Lower leg skin (tissue), 3 donors: Measurements from ENCODE around the gene RBCK1.

Experiments
- POLR2A ChIP-seq, 2 donors: fragments of 450-650 bp; IDR thresholded peaks; one replicate each; pipeline ENCODE4 v1.6.1; 2016 to 2017; ENCODE audit warnings: antibody characterized with exemption in 2 of 2, mild to moderate bottlenecking in 1 of 2, moderate library complexity in 1 of 2
- TF ChIP-seq, protein P1 (sequence below), 3 donors: fragments of 450-650 bp; IDR thresholded peaks; one replicate each; pipeline ENCODE4 v1.5.1; 2016; ENCODE audit warnings: antibody characterized with exemption in 3 of 3, mild to moderate bottlenecking in 3 of 3, moderate library complexity in 2 of 3

DNA sequence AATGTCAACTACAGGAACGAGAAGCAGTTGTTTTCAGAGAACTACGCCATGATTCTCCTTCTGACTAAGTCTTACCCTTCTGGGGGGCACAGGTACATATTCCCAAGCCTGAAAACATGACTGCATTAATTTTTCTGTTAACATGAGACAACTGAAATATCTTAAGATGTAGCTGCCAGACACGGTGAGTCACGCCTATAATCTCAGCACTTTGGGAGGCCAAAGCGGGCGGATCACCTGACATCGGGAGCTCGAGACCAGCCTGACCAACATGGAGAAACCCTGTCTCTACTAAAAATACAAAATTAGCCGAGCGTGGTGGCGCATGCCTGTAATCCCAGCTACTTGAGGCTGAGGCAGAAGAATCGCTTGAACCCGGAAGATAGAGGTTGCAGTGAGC is 32.5 kb downstream of the RBCK1 start:
- TF ChIP-seq POLR2A (IDR thresholded peaks at IDR 0.05), result no peak
- TF ChIP-seq, protein P1, sequence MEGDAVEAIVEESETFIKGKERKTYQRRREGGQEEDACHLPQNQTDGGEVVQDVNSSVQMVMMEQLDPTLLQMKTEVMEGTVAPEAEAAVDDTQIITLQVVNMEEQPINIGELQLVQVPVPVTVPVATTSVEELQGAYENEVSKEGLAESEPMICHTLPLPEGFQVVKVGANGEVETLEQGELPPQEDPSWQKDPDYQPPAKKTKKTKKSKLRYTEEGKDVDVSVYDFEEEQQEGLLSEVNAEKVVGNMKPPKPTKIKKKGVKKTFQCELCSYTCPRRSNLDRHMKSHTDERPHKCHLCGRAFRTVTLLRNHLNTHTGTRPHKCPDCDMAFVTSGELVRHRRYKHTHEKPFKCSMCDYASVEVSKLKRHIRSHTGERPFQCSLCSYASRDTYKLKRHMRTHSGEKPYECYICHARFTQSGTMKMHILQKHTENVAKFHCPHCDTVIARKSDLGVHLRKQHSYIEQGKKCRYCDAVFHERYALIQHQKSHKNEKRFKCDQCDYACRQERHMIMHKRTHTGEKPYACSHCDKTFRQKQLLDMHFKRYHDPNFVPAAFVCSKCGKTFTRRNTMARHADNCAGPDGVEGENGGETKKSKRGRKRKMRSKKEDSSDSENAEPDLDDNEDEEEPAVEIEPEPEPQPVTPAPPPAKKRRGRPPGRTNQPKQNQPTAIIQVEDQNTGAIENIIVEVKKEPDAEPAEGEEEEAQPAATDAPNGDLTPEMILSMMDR (IDR thresholded peaks at IDR 0.05), result no peak
